ENCODE data around the gene MRFAP1L1.

- no peak for TF ChIP-seq FOXK2 (IDR thresholded peaks at IDR 0.05)
- TF ChIP-seq PAX5 (IDR thresholded peaks at IDR 0.05; ENCODE audit: borderline replicate concordance, low read depth, low read length): no peak
- no peak for TF ChIP-seq SIN3A (IDR thresholded peaks at IDR 0.05; ENCODE audit: low read depth, low read length)
- no peak for TF ChIP-seq ZBTB33 (IDR thresholded peaks at IDR 0.05)
- no peak for TF ChIP-seq NR2C2 (IDR thresholded peaks at IDR 0.05; ENCODE audit: borderline replicate concordance, control insufficient read depth, insufficient read length, low read depth)
- no peak for TF ChIP-seq CBX5 (IDR thresholded peaks at IDR 0.05; ENCODE audit: low read depth)
- TF ChIP-seq YY1 (IDR thresholded peaks at IDR 0.05; ENCODE audit: low read depth, low read length): no peak
- TF ChIP-seq CUX1 (IDR thresholded peaks at IDR 0.05; ENCODE audit: insufficient replicate concordance, low read depth, low read length): no peak
- no peak for TF ChIP-seq CTCF (IDR thresholded peaks at IDR 0.05 in 2 of 3, conservative IDR thresholded peaks at IDR 0.05 in 1 of 3; ENCODE audit: control insufficient read depth in 2 of 3, extremely low read depth in 1 of 3, insufficient read depth in 1 of 3, low read depth in 3 of 3, low read length in 3 of 3)
- TF ChIP-seq PML (IDR thresholded peaks at IDR 0.05; ENCODE audit: low read length): no peak
- no peak for TF ChIP-seq CHD1 (IDR thresholded peaks at IDR 0.05; ENCODE audit: low read depth, low read length)
- no peak for TF ChIP-seq SPI1 (IDR thresholded peaks at IDR 0.05; ENCODE audit: borderline replicate concordance, insufficient read depth, low read depth, low read length)
- no peak for TF ChIP-seq EP300 (IDR thresholded peaks at IDR 0.05; ENCODE audit: borderline replicate concordance in 1 of 2, control insufficient read depth in 1 of 2, low read depth in 2 of 2, low read length in 2 of 2)
- TF ChIP-seq NBN (IDR thresholded peaks at IDR 0.05): no peak
Observed at GRCh38 chr4:6692379-6692778, 17.3 kb downstream of the MRFAP1L1 start.

Data from GM12878 (cell line).